Activated CD8-positive, alpha-beta memory T cell treated with anti-CD3 and anti-CD28 coated beads for 48 hours (primary cell): Measurements from ENCODE around the gene SORL1.

ENCODE experiments used
- DNase-seq, 3 experiments: peaks; one replicate each; pipeline ENCODE4 v3.0.0-alpha.2; 2020; ENCODE audit warnings: low read depth in 2 of 3, low spot score in 2 of 3

Gene SORL1

GRCh38 chr11:121536126-121536525 is 84.0 kb downstream of the SORL1 start:
- DNase-seq, result no peak

GRCh38 chr11:121538054-121538453 is 85.9 kb downstream of the SORL1 start:
- DNase-seq, result no peak

- no peak for DNase-seq
Observed at GRCh38 chr11:121539000-121539399, 86.9 kb downstream of the SORL1 start.

- DNase-seq, result no peak
Observed at GRCh38 chr11:121540627-121541026, 88.5 kb downstream of the SORL1 start.

GRCh38 chr11:121543836-121544380 is 91.8 kb downstream of the SORL1 start:
- no peak for DNase-seq

GRCh38 chr11:121544956-121545355 is 92.8 kb downstream of the SORL1 start:
- no peak for DNase-seq

GRCh38 chr11:121547574-121547973 is 95.5 kb downstream of the SORL1 start:
- no peak for DNase-seq

GRCh38 chr11:121550247-121551030 is 98.3 kb downstream of the SORL1 start:
- no peak for DNase-seq

- DNase-seq, result no peak
Observed at GRCh38 chr11:121551463-121551862, 99.3 kb downstream of the SORL1 start.

- DNase-seq, result no peak
Observed at GRCh38 chr11:121552154-121552553, 100.0 kb downstream of the SORL1 start.

GRCh38 chr11:121552644-121553043 is 100.5 kb downstream of the SORL1 start:
- no peak for DNase-seq

- DNase-seq, result no peak
Observed at GRCh38 chr11:121553389-121553788, 101.3 kb downstream of the SORL1 start.

GRCh38 chr11:121553806-121554205 is 101.7 kb downstream of the SORL1 start:
- DNase-seq, result no peak

GRCh38 chr11:121554552-121554951 is 102.4 kb downstream of the SORL1 start:
- no peak for DNase-seq

- no peak for DNase-seq
Observed at GRCh38 chr11:121555121-121555520, 103.0 kb downstream of the SORL1 start.

- no peak for DNase-seq
Observed at GRCh38 chr11:121556937-121557336, 104.8 kb downstream of the SORL1 start.

GRCh38 chr11:121557348-121557747 is 105.2 kb downstream of the SORL1 start:
- DNase-seq, result no peak

GRCh38 chr11:121559606-121560200 is 107.6 kb downstream of the SORL1 start:
- no peak for DNase-seq

- no peak for DNase-seq
Observed at GRCh38 chr11:121560236-121560635, 108.1 kb downstream of the SORL1 start.

- no peak for DNase-seq
Observed at GRCh38 chr11:121561240-121561639, 109.1 kb downstream of the SORL1 start.

GRCh38 chr11:121561716-121562115 is 109.6 kb downstream of the SORL1 start:
- DNase-seq, result no peak

GRCh38 chr11:121563003-121563402 is 110.9 kb downstream of the SORL1 start:
- DNase-seq, result no peak
